Esophagus squamous epithelium (tissue), 4 donors: ENCODE data around the gene ZNF14.

ENCODE experiments used
- POLR2A ChIP-seq, 4 donors: fragments of 450-650 bp; IDR thresholded peaks; one replicate each; pipeline ENCODE4 v1.6.1; 2017; ENCODE audit warnings: antibody characterized with exemption in 4 of 4, mild to moderate bottlenecking in 4 of 4, moderate library complexity in 3 of 4
- TF ChIP-seq, protein P1 (sequence below), 6 experiments: fragments of 450-650 bp in 4 of 6; fragments of 200-600 bp in 2 of 6; sonication (generic) in 2 of 6; IDR thresholded peaks; one replicate each; pipeline ENCODE4 v1.5.1; 2016 to 2019; ENCODE audit warnings: antibody characterized with exemption in 6 of 6, mild to moderate bottlenecking in 4 of 6, moderate library complexity in 4 of 6

- TF ChIP-seq, protein P1, sequence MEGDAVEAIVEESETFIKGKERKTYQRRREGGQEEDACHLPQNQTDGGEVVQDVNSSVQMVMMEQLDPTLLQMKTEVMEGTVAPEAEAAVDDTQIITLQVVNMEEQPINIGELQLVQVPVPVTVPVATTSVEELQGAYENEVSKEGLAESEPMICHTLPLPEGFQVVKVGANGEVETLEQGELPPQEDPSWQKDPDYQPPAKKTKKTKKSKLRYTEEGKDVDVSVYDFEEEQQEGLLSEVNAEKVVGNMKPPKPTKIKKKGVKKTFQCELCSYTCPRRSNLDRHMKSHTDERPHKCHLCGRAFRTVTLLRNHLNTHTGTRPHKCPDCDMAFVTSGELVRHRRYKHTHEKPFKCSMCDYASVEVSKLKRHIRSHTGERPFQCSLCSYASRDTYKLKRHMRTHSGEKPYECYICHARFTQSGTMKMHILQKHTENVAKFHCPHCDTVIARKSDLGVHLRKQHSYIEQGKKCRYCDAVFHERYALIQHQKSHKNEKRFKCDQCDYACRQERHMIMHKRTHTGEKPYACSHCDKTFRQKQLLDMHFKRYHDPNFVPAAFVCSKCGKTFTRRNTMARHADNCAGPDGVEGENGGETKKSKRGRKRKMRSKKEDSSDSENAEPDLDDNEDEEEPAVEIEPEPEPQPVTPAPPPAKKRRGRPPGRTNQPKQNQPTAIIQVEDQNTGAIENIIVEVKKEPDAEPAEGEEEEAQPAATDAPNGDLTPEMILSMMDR (IDR thresholded peaks at IDR 0.05): no peak
- no peak for TF ChIP-seq POLR2A (IDR thresholded peaks at IDR 0.05)
Observed at GRCh38 chr19:19743176-19743575, 10.3 kb upstream of the ZNF14 start.
